Effector memory CD4-positive, alpha-beta T cell (primary cell): Measurements from ENCODE around the gene DGKQ.
"Not testable (repeated sequence)": the region's sequence is repeated elsewhere in the genome, so short reads cannot be mapped to it uniquely, and the experiment has no call there.

Experiments used
- DNase-seq, 3 donors: peaks; one replicate each; pipeline ENCODE4 v3.0.0-alpha.2; 2020
- H3K27ac ChIP-seq: 2 replicates; pipeline ENCODE4 v1.7.0; 2013; ENCODE audit warnings: mild to moderate bottlenecking, low read length, moderate library complexity; ENCODE audit not compliant: insufficient read depth, poor library complexity, severe bottlenecking
- H3K27me3 ChIP-seq: replicated peaks from 2 replicates; pipeline ENCODE4 v1.7.0; 2013; ENCODE audit warnings: mild to moderate bottlenecking, low read length; ENCODE audit not compliant: insufficient read depth, control insufficient read depth, poor library complexity, severe bottlenecking
- H3K36me3 ChIP-seq: 2 replicates; pipeline ENCODE4 v1.7.0; 2013; ENCODE audit warnings: mild to moderate bottlenecking, low read length, moderate library complexity; ENCODE audit not compliant: control insufficient read depth, insufficient read depth
- H3K4me1 ChIP-seq: 2 replicates; pipeline ENCODE4 v1.7.0; 2013; ENCODE audit warnings: low read length, mild to moderate bottlenecking; ENCODE audit not compliant: control insufficient read depth, insufficient read depth, poor library complexity, severe bottlenecking
- H3K4me3 ChIP-seq: 2 replicates; pipeline ENCODE4 v1.7.0; 2013; ENCODE audit warnings: low read length, low read depth, mild to moderate bottlenecking; ENCODE audit not compliant: insufficient read depth, poor library complexity, severe bottlenecking
- H3K9me3 ChIP-seq: 2 replicates; pipeline ENCODE4 v1.7.0; 2013; ENCODE audit warnings: mild to moderate bottlenecking, low read length, moderate library complexity; ENCODE audit not compliant: control insufficient read depth

The DGKQ gene

DNA sequence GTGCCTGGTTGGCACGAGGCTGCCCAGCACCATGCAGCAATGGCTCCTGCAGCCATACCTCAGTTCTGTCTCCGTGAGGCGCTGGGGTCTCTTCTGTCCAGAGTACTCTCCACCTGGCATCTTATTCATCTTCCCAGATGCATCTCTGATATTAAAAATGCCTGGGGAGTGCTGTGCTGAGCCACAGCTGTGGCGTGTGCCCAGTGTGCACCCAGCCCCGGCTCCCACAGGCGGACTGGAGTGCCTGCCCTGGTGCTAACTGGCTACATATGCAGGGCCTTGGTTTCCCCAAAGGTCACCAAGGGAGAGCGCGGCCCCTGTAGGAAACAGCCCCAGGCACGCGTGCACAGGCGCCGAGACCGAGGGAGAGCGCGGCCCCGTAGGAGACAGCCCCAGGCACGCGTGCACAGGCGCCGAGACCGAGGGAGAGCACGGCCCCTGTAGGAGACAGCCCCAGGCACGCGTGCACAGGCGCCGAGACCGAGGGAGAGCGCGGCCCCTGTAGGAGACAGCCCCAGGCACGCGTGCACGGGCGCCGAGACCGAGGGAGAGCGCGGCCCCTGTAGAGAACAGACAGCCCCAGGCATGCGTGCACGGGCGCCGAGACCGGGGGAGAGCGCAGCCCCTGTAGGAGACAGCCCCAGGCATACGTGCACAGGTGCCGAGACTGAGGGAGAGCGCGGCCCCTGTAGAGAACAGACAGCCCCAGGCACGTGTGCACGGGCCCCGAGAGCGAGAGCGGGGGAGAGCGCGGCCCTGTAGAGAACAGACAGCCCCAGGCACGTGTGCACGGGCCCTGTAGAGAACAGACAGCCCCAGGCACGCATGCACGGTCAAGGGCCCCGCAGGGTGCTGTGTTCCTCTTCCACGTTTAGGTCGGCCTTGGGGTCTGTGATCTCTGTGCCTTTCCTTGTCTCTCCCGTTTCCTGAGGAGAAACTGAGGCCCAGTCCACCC, 26.6 kb downstream of the DGKQ start:
- H3K27me3 ChIP-seq = no peaks in the 10 kb centered on the region
- no peak overlapping the region for H3K4me3 ChIP-seq
- no peaks in the 10 kb centered on the region for H3K4me1 ChIP-seq

DNA sequence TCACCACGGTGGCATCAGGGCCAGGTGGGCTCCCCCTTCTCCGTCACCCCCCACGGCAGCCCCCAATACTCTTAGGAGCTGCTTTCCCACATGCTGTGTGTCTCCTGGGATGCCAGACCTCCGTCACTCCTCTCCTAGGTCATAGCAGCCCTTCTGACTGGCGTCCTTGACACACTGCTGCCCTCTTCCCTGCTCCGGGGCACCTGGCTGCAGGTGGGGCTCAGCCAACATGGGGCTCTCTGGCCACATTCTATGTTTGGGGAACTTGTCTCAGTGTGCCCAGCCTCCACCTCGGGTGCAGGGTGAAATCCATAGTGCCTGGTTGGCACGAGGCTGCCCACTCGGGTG, 27.3 kb downstream of the DGKQ start:
- H3K4me1 ChIP-seq = no peaks in the 10 kb centered on the region
- H3K9me3 ChIP-seq = no peaks in the 10 kb centered on the region
- H3K4me3 ChIP-seq = no peak overlapping the region
- no peak overlapping the region for H3K27ac ChIP-seq
- DNase-seq = no peak
- H3K27me3 ChIP-seq = no peaks in the 10 kb centered on the region
- H3K36me3 ChIP-seq = no peaks in the 10 kb centered on the region

More for the DNA sequence above, 26.6 kb downstream of the DGKQ start:
- H3K36me3 ChIP-seq = no peaks in the 10 kb centered on the region
- H3K27ac ChIP-seq = no peak overlapping the region
- H3K9me3 ChIP-seq = no peaks in the 10 kb centered on the region
- DNase-seq = no peak

DNA sequence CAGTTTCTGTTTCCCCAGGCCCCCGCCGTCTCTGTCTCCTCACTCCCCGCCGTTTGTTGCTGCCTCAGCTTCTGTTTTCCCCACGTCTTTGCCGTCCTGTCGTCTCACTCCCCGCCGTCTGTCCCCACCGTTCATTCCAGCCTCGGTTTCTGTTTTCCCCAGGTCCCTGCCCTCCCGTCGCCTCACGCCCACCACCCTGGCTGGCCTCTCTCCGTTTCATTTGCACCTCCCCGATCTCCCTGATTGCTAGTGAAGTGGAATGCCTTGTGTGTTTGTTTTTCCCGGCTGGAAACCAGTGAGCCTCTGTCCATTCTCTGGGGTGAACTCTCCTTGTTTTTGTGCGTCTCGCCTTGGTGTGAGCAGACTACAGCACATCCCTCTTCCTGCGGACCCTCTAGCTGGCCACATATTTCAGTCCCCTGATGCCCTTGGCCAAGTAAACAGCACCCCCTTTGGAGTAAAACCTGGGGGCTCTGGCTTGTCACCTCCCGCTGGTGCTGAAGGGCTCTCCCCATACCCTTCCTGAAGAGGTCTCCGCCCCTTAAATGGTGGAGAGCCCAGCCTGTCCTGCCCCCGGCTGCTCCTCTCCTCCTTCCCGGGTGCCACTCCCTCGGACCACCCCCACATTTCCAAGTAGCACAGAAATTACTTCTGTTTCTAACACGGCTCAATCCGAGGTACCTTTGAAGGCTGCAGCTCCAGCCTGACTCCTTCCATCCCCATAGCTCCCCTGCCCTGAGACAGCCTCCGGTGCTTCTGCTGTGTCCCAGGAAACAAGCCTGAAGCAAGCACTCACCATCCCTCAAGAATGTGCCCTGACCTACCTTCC, 27.9 kb downstream of the DGKQ start:
- DNase-seq = no peak
- Histone ChIP-seq H3K4me3 (no peak overlapping the region), H3K36me3 (no peaks in the 10 kb centered on the region), H3K9me3 (no peaks in the 10 kb centered on the region), H3K27ac (no peak overlapping the region), H3K27me3 (no peaks in the 10 kb centered on the region), H3K4me1 (no peaks in the 10 kb centered on the region)

DNA sequence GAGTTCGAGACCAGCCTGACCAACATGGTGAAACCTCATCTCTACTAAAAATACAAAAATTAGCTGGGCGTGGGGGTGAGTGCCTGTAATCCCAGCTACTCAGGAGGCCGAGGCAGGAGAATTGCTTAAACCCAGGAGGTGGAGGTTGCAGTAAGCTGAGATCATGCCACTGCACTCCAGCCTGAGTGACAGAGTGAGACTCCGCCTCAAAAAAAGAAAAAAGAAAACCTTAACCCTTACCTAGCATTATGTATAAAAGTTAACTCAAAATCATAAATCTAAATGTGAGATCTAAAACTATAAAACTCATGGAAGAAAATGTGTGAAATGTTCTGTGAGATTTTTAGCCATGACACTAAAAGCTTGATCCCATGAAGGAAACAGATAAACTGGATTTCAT, 33.9 kb downstream of the DGKQ start:
- H3K4me1 ChIP-seq, H3K27ac ChIP-seq, H3K4me3 ChIP-seq, H3K9me3 ChIP-seq, DNase-seq, H3K36me3 ChIP-seq, H3K27me3 ChIP-seq: not testable (repeated sequence)

DNA sequence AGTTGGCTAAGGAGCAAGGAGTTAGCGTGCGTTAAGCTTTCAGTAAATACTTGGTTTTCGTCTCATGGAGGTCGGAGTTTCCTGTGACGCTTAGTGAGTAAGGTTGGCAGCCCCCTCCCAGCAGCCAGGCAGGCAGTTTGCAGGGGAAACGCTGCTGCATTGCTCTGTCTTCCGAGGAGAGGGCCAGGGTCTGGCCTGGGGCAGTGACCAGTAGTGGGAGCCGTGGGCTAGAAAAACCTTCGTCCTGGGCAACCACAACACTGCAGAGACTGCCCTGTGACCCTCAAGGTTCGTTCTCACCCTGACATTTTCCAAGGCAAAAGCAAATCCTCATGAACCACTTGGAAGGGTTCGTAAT, 40.7 kb downstream of the DGKQ start:
- DNase-seq = no peak
- no peaks in the 10 kb centered on the region for H3K36me3 ChIP-seq
- H3K9me3 ChIP-seq = no peaks in the 10 kb centered on the region
- H3K4me3 ChIP-seq = peak overlapping the region; percentile 99
- H3K4me1 ChIP-seq = peaks cover 22% of the 10 kb centered on the region
- H3K27ac ChIP-seq = peak overlapping the region; percentile 92
- no peaks in the 10 kb centered on the region for H3K27me3 ChIP-seq

DNA sequence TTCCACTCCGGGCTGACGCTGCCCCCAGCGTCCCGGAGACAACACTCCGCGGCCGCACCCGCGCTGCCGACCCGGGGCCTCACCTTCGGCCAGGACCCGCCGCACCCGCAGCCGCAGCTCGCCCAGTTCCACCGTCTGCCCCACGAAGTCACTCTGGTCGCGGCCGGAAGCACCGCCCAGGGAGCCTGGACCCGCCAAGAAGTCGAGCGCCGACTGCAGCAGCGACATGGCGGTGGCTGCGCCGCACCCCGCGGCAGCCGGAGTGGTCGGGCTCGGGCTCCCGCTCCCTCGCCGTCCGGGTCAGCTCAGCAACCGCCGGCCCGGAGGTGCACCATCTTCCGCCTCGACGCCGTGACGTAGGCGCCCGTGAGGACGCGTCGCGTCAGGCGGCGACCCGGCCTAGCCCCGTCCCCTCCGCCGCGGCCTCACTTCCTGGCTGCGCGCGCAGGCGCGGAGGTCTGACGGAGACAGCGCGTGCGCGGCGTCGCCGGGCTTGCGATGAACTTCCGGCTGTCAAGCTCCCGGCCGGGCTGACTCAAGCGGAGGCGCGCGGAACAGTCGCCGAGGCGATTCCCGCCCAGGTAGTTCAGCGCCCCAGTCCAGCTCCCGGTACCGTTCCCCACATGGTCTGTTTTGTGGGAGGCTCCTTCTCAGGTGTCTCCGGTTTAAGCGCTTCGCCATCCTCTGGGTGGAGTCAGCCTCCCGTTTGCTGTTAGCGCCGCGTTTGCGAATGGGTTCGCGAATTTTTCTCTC, 41.2 kb downstream of the DGKQ start, which contains the start of the genes GAK and TMEM175:
TSS of gene GAK (minus strand) at position 357 of the 753 bp plus-strand sequence. CDS start at position 228, 129 bp downstream.
TSS of gene TMEM175 (plus strand) at position 501 of the 753 bp plus-strand sequence. CDS start 15,280 bp downstream, outside the sequence.
- Histone ChIP-seq H3K36me3 (no peaks in the 10 kb centered on the region), H3K4me1 (peaks cover 22% of the 10 kb centered on the region)
- DNase-seq = peak; percentile 94 to 95 (median 94)

DNA sequence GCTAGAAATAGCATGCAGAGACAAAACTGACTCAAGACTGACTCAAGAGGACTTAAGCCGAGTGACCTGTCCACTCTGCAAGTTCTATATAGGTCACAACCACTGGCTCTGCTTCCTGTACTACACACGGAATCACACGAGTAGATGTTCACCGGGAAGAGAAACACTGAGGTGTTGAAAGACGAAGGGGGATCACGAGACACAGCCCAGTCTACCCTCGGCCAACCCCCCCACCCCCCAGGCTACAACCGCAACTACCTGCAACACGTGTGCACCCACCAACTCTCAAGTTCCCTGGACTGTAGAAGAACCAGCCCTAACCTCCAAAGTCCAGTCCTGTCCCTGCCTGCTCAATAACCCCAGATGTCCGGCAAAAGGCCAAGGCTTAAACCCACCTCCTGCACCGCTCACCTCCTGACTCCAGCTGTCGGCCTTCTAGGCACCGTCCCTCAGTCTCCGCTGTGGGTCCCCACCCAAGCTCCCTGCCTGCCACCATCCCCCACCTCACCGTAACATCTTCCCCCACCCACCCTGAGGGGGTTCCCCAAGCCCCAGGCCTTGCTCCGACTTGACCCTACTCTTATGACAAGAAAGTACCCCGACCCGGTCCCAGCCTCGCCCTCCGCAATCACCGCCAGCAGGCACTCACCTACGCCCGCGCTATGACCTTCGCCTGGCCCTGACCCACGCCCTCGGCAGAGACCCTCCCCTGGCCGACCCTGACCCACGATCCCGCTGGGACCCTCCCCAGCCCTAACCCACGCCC, 42.0 kb downstream of the DGKQ start:
- peak overlapping the region; percentile 99 for H3K4me3 ChIP-seq
- peak in 1 of 3 donors; percentile 18 for DNase-seq
- peaks cover 22% of the 10 kb centered on the region for H3K4me1 ChIP-seq
- H3K9me3 ChIP-seq = no peaks in the 10 kb centered on the region
- peak overlapping the region; percentile 92 for H3K27ac ChIP-seq
- no peaks in the 10 kb centered on the region for H3K27me3 ChIP-seq
- H3K36me3 ChIP-seq = no peaks in the 10 kb centered on the region

More for the DNA sequence above, 41.2 kb downstream of the DGKQ start, which contains the start of the genes GAK and TMEM175:
- Histone ChIP-seq H3K27me3 (no peaks in the 10 kb centered on the region), H3K9me3 (no peaks in the 10 kb centered on the region), H3K4me3 (peak within 1 kb of the TSS; percentile 99), H3K27ac (peak within 1 kb of the TSS; percentile 92)

DNA sequence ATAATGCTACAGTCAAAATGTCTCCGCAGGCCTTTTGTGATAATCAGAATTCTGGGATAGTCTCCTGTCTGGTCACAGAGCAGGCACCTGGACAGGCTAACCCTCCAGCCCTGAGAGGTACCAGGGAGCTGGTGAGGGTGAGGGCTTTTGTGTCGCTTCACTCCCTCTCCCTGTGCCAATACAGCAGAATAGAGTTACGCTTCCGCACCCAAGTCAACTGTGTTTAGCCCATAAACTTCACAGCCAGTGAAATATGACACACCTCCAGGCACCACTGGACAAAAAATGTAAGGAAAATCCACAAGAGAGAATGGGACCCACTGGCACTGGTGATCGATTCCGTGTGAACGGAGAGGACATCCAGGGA, 42.6 kb downstream of the DGKQ start:
- H3K4me1 ChIP-seq = peaks cover 26% of the 10 kb centered on the region
- H3K4me3 ChIP-seq = peak overlapping the region; percentile 99
- no peaks in the 10 kb centered on the region for H3K9me3 ChIP-seq
- no peaks in the 10 kb centered on the region for H3K36me3 ChIP-seq
- DNase-seq = no peak
- no peaks in the 10 kb centered on the region for H3K27me3 ChIP-seq
- peak overlapping the region; percentile 92 for H3K27ac ChIP-seq

DNA sequence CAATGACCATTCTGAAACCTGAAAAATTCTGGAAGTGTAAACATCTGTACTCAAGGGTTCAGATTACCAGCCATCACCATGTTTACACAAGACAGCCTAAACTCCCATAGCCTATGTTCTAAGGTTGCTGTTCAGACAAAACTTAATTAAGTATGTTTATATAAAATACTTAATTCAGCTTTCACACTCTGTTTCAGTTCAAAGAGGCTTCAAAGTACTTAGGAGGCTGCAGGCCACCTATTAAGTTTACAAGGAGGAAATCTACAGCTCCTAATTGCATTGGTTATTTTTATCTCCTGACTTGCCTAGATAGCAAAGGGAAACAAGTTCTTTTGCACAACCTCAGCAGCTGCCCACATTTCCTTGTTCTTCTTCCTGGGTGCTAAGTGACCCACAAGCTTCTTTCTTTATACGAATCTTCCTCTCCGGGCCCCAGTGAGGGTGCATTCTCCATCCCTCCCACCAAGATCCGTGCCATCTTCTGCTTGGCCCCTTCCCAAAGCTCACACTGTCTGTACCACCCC, 43.3 kb downstream of the DGKQ start:
- no peak for DNase-seq
- H3K4me3 ChIP-seq = peak overlapping the region; percentile 99
- H3K4me1 ChIP-seq = peaks cover 27% of the 10 kb centered on the region
- no peaks in the 10 kb centered on the region for H3K9me3 ChIP-seq
- H3K27ac ChIP-seq = peak overlapping the region; percentile 92
- H3K36me3 ChIP-seq = no peaks in the 10 kb centered on the region
- H3K27me3 ChIP-seq = no peaks in the 10 kb centered on the region
